GM08714 (cell line): ENCODE measurements around the gene HMOX2.

ENCODE experiments used
- H3K4me3 ChIP-seq: fragments of 200-500 bp; sonication (Bioruptor generic); 2 replicates; pipeline ENCODE4 v1.5.1; 2014; ENCODE audit warnings: mild to moderate bottlenecking, low read length, inconsistent platforms
- ZNF274 ChIP-seq: IDR thresholded peaks from 2 replicates; pipeline ENCODE4 v1.6.1; 2012; ENCODE audit warnings: mild to moderate bottlenecking, low read depth, low read length

The HMOX2 gene

GRCh38 chr16:4519274-4520058, 43.3 kb downstream of the HMOX2 start:
- TF ChIP-seq ZNF274 = no peak
- H3K4me3 ChIP-seq = no peak overlapping the region

GRCh38 chr16:4520913-4521312, 44.7 kb downstream of the HMOX2 start:
- no peak overlapping the region for H3K4me3 ChIP-seq
- no peak for TF ChIP-seq ZNF274

DNA sequence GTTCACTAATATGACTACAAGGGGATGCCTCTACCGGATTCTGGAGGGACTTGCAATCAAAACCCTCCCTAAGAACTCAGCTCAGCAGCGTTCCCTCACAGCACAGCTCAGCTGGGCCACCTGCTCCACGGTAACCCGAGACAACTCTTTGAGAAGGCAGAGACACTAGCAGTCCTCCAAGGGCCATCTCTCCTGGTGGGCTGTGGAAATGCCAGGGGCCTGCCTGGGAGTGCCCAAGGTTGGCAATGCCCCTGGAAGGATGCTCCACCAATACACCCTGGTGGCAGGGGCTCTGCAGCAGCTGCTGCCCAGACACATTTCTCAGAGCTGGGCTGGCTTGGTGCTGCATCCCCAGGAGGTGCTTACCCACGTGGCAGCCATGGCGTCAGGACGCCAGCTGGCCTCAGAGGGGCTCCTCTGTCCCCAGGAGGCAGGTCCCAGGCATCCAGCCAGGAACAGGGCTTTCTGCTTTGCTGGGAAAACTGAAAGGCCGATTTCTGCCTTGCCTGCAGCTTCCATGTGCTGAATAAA, 45.9 kb downstream of the HMOX2 start:
- H3K4me3 ChIP-seq = no peak overlapping the region

GRCh38 chr16:4523686-4524085, 47.5 kb downstream of the HMOX2 start:
- TF ChIP-seq ZNF274 = no peak
- H3K4me3 ChIP-seq = no peak overlapping the region

More for the DNA sequence above, 45.9 kb downstream of the HMOX2 start:
- TF ChIP-seq ZNF274 = no peak

DNA sequence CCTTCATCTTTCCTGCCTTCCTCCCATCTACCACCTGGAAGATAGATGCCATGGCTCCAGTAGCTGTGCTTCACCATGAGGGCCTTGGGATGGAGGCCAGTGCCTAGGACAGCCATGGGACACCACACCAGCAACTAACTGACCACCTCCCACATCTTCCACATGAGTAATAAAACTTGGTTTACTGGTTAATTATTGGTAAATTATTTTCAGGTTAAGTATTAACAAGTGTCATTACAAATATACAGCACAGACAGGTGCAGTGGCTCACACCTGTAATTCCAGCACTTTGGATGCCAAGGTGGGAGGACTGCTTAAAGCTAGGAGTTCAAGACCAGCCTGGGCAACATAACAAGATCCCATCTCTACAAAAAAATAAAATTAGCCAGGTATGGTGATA, 48.4 kb downstream of the HMOX2 start:
- TF ChIP-seq ZNF274 = no peak
- no peak overlapping the region for H3K4me3 ChIP-seq

GRCh38 chr16:4525069-4525468, 48.9 kb downstream of the HMOX2 start:
- no peak for TF ChIP-seq ZNF274

DNA sequence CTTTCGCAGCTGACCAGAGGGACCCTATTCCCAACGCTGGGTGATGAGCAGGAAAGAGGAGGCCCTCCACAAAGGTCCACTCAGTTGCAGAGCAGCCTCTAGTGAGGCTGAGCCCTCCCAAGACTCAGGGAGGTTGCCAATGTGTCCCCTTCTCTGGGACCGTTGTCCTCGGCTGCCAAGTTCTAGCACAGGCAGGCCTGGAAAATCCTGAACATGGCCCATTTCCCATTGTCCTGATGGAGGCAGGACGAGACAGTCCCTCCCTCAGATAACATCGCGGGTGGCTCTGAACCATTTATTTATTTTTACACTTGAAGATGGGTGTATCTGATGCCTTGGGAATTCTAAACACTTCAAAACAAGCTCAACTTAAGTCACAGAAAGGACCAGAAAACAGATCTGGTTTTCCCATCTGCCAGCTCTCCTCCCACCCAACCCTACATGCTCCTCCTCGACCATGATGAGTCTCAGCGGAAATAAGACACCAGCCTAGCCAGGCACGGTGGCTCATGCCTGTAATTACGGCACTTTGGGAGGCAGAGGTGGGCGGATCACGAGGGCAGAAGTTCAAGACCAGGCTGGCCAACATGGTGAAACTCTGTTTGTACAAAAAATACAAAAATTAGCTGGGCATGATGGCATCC, 49.6 kb downstream of the HMOX2 start:
- no peak for TF ChIP-seq ZNF274
- no peak overlapping the region for H3K4me3 ChIP-seq

More at GRCh38 chr16:4525069-4525468, 48.9 kb downstream of the HMOX2 start:
- no peak overlapping the region for H3K4me3 ChIP-seq

DNA sequence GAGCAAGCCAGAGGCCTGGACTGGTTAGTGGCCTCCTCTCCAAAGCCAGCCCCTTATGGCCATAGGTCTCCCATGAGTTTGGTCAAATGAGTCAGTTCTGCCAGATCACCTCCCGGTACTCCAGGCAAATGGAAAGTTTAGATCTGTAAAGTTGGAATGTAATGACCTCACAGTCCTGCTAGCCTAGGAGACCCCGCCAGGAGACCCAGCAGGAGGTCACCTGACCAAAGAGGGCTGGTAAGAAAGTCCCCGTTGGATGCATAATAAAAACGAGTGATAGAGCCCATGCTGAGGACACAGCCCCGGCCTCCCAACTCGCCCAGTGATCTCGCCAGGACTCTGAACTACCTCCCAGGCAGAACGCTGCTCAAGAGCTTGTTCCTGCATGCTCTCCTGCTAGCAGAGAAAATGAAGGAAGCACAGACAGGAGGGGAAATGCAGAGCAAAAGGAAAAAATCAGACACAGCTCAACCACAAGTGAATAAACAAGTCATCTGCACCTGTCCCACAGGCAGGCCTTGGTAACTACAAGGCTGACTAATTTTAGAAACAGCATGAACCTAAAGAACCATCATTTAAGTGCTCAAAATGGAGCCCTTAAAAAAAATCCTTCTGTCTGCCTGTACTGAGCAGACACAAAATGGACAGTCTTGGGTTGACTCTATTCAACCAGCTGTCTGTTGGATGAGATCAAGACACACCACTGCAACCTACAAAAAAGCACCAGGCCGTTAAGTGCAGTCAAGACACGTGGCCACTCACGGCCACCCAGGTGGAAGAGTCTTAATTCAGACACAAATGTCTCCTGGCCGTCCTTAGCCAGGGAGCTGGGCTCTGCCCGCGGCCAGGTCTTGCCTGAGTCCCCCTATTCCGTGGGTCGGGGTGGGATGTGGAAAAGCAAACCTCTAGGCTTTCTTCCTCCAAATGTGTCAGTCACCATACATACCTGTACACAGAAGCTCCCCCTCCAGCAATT, 53.2 kb downstream of the HMOX2 start:
- TF ChIP-seq ZNF274 = no peak
- H3K4me3 ChIP-seq = no peak overlapping the region

DNA sequence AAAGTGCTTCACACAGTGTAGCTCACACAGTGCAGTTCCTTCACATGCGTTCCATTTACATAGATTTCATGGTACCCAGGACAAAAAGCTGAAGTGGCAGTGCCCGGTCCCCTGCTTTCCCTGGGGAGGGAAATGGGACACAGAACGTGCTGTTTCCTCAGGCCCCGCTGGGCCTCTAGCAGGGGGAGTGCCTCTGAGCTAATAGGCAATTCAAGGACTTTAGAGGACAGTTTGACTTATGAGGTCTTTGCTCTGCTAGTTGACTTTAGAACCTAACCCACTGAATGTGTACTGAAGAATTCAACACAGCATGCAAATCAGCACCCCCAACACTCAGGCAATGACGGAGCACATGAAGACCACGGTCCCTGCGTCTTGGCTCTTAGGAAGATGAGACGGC, 55.6 kb downstream of the HMOX2 start:
- no peak overlapping the region for H3K4me3 ChIP-seq
- no peak for TF ChIP-seq ZNF274

DNA sequence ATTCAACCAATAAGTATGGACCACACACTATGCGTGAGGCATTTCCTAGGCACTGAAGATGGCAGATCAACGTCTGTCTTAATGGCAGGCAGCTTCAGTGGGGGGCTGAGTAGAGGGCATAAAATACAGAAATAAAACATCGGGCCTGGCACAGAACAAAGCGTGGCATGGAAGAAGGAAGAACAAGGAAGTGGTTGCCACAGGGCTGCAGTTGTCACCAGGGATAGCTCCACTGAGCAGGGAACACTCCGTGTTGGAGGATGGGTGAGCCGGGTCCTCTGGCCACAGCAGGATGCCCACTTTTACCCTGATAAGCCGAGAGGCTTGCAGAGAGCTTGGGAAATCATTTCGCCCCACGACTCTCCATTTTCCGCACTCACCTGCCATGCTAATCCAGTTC, 56.0 kb downstream of the HMOX2 start:
- H3K4me3 ChIP-seq = no peak overlapping the region
- TF ChIP-seq ZNF274 = no peak

DNA sequence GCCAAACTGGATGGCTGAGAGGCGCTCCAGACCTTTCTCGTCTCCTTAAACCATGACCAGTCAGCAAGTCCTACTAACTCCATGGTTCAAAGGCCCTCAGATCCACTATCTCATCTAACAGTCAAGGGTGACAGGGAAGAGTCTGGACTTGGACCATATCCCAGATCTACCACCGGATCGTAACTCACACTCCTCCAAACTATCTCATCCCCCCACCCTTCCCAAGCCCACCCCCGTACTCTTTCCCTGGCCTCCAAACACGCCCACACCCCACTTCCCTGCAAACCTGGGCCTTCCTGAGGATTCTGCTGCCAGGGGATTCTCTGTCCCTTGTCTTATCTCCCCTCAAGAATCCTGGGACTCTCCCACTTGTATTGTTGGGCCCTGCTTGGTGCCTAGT, 57.3 kb downstream of the HMOX2 start:
- TF ChIP-seq ZNF274 = no peak
- H3K4me3 ChIP-seq = no peak overlapping the region

- no peak for TF ChIP-seq ZNF274
- no peak overlapping the region for H3K4me3 ChIP-seq
Measured at GRCh38 chr16:4534151-4534790, 58.1 kb downstream of the HMOX2 start.

DNA sequence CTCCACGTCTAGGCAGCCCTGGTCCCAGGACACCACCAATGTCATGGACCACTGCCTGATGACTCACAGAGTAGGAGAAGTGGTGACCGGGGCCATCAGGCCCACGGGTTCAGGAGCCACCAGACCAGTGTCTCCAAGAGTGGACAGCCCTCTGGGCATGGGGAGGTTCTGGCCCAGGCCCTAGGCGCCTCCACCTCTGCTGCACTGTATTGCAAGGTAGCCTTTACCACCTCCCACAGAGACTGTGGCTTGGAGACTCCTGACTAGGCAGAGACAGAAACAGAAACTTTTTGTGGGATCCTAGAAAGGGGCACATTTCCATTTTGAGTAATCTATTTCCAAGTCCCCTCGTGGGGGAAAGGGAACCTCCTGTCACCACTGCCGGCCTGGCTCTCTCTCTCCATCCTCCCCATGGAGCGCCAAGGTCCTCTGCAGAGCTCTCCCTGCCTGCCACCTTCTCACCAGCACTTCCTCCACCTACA, 59.5 kb downstream of the HMOX2 start:
- no peak for TF ChIP-seq ZNF274
- no peak overlapping the region for H3K4me3 ChIP-seq
